Stimulated activated CD8-positive, alpha-beta memory T cell treated with anti-CD3 and anti-CD28 coated beads, Interleukin-12 subunit alpha, Interleukin-12 subunit beta, amount 100 ng/mL, for 1 hour (primary cell): ENCODE measurements around the gene TGFBR3L.
"Not testable (repeated sequence)": the region's sequence is repeated elsewhere in the genome, so short reads cannot be mapped to it uniquely, and the experiment has no call there.

Experiments
- DNase-seq: peaks from one replicate; pipeline ENCODE4 v3.0.0-alpha.2; 2020; ENCODE audit warnings: low read depth

TGFBR3L gene

DNA sequence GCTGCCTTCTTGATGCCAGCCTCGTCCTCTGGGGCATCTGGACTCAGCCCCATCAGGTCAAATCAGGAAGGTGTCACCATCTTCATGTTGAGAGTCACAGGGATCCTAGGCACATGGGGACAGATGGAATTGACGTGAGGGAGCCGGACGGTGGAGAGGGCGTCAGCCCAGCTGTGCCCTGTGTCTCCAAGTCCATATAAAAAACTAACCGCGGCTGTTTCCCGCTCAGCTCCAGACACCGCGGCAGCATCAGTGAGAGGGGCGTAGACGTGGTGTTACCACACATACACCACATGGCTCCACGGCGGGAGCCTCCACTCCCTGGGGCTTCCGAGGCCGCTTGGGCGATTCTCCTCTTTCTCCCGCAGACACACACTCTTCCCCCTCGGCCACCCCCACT is 34.8 kb upstream of the TGFBR3L start:
- DNase-seq: no peak

GRCh38 chr19:7881910-7882309 is 32.7 kb upstream of the TGFBR3L start:
- DNase-seq: no peak

GRCh38 chr19:7883105-7883504 is 31.5 kb upstream of the TGFBR3L start:
- no peak for DNase-seq

DNA sequence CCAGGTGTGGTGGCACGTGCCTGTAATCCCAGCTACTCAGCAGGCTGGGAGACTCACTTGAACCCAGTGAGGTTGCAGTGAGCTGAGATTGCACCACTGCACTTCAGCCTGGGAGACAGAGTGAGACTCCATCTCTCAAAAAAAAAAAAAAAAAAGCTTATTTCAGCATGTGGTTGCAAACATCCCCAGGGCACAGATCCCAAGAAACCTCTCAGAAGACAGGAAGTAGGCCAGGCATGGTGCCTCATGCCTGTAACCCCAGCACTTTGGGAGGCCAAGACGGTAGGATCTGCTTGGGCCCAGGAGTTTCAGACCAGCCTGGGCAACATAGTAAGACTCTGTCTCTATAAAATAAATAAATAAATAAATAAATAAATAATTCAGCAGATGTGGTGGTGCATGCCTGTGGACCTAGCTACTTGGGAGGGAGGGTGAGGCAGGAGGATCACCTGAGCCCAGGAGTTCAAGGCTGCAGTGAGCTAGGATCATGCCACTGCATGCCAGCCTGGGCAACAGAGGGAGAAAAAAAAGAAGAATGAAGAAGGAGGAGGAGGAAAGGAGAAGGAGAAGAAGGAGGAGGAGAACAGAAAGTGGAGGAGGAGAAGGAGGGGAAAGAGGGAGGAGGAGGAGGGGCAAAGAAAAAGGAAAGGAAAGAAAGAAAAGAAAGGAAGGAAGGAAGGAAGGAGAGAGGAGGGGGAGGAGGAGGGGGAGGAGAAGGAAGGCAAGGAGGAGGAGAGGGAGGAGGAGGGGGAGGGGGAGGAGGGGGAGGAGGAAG is 30.6 kb upstream of the TGFBR3L start:
- no peak for DNase-seq

DNA sequence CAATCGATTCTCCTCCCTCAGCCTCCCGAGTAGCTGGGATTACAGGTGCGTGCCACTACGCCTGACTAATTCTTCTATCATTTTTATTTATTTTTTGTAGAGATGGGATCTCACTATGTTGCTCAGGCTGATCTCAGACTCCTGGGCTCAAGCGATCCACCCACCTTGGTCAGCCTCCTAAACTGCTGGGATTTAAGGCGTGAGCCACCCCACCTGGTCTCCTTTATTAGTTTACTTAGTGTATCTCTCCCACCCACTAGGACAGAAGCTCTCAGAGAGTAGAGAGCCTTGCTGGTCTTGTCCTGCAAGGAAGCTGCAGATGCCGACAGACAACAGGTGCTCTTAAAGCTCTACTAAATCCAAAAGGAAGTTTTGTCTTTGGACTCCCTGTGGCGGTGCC is 28.8 kb upstream of the TGFBR3L start:
- DNase-seq: no peak

- DNase-seq: no peak
These were observed 27.1 kb upstream of the TGFBR3L start for GRCh38 chr19:7887408-7888144.

DNA sequence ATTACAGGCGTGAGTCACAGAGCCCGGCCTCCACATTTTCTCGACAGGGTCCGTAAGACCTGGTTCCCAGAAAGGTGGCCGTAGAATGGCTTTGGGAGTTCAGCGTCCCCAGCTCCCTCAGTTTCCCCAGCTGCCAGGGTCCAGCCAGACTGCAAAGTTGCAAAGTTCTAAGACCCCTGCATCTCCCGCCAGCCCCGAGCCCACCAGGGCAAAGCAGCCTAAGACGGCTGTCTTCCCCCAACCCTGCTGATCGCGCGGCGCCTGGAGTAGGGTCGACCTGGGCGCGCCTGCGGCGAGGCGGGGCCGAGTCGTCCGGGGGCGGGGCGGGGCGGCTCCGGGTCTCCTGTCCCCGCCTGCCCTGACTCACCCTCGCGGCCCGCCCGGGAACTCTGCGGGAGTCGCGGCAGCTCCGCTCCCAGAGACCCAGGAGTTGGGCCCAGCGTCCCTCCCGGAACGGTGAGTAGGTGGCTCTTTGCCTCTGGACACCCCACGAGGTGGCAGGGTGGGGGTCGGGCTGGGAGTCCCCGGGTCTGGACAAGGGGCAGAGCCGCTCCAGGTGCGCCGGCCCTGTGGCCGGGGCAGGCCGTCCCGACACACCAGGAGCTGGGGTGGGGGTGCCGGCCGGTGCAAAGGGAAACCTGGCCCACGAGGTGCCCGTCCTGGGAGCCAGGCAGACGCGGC is 26.3 kb upstream of the TGFBR3L start, which contains the start of gene LRRC8E:
TSS of gene LRRC8E (plus strand) at position 366 of the 681 bp plus-strand sequence. CDS start 7,094 bp downstream, outside the sequence.
- no peak for DNase-seq

- no peak for DNase-seq
These were observed 25.8 kb upstream of the TGFBR3L start for GRCh38 chr19:7888826-7889217.

- not testable (repeated sequence) for DNase-seq
These were observed 21.1 kb upstream of the TGFBR3L start for GRCh38 chr19:7893362-7894101.

GRCh38 chr19:7894612-7895309 is 19.9 kb upstream of the TGFBR3L start:
- no peak for DNase-seq

DNA sequence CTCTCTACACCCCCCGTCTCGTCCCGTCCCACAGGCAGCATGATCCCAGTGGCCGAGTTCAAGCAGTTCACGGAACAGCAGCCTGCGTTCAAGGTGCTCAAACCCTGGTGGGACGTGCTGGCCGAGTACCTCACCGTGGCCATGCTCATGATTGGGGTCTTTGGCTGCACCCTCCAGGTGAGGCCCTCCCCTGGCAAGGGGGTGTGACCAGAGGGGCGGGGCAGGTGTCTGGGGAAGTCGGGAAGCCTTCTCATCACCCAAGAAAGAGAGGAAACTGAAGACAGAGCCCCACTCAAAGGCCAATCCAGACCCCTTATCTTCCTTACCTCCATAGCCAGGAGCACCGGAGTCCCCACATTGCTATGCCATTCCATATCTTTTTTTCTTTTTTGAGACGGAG is 19.1 kb upstream of the TGFBR3L start:
- no peak for DNase-seq

DNA sequence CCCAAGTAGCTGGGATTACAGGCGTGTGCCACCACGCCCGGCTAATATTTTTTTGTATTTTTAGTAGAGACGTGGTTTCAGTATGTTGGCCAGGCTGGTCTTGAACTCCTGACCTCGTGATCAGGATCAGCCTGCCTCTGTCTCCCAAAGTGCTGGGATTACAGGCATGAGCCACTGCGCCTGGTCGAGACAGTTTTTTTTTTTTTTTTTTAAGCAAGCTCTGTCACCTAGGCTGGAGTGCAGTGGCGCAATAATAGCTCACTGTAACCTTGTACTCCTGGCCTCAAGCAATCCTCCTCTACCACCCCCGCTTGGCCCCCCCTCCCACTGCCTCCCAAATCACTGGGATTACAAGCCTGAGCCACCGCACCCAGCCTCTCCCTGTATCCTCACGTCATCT is 17.3 kb upstream of the TGFBR3L start:
- DNase-seq: no peak

DNA sequence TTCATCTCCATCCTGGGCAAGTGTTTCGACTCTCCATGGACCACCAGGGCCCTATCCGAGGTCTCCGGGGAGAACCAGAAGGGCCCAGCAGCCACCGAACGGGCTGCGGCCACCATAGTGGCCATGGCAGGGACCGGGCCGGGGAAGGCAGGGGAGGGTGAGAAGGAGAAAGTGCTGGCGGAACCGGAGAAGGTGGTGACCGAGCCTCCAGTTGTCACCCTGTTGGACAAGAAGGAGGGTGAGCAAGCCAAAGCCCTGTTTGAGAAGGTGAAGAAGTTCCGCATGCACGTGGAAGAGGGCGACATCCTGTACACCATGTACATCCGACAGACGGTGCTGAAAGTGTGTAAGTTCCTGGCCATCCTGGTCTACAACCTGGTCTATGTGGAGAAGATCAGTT is 15.7 kb upstream of the TGFBR3L start:
- DNase-seq: no peak

- no peak for DNase-seq
These were observed 14.8 kb upstream of the TGFBR3L start for GRCh38 chr19:7899751-7900378.

- no peak for DNase-seq
These were observed 14.2 kb upstream of the TGFBR3L start for GRCh38 chr19:7900401-7900870.

GRCh38 chr19:7900931-7901330 is 13.7 kb upstream of the TGFBR3L start:
- DNase-seq: no peak

DNA sequence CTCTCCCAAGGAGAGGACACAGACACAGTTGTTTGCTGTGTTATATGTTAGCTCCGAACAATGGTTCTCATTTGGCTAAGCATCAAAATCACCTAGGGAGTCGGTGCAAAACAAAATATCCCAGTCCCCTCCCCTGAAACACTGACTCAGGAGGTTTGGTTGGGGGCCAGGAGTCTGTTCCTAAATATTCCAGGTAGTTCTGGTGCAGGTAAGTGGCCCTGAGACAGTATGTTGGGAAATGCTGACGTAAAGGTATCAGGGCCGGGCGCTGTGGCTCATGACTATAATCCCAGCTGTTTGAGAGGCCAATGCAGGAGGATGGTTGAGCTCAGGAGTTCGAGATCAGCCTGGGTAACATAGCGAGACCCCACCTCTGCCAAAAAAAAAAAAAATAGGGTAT is 13.3 kb upstream of the TGFBR3L start:
- no peak for DNase-seq

GRCh38 chr19:7902796-7903243 is 11.8 kb upstream of the TGFBR3L start:
- no peak for DNase-seq

GRCh38 chr19:7903244-7904073 is 11.2 kb upstream of the TGFBR3L start, which contains the start of gene MAP2K7:
MAP2K7 (plus strand) TSS chr19:7903877; CDS start chr19:7903945, 68 bp downstream.
- DNase-seq: peak; percentile 100
